Measurements from ENCODE around the gene COTL1.

COTL1 gene

DNA sequence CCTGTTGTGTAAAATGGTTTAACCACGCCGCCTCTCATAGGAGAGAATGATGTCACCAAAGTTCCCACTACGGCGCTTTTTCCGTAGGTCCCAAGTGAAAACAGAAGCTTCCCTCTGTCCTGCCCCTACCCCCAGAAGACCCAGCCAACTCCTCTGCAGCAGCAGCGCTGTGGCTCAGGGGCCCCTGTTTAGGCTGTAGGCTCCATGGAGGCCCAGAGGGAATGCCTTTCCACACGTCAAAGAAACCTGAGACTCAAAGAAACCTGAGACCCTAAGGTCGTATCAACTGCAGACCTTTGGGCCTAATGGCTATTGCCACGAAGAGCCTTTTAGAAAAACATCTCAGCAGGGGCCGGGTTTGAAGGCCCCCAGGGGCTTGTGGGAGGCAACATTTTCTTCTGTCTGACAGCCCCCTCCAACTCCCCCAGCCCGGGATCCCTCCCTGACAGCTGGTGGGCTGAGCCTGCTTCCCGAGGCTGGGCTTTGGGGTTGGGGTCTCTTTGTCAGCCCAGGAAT is 70.3 kb downstream of the COTL1 start:
- no peak for FAIRE-seq

GRCh38 chr16:84546669-84547545 is 71.0 kb downstream of the COTL1 start:
- no peak for FAIRE-seq

DNA sequence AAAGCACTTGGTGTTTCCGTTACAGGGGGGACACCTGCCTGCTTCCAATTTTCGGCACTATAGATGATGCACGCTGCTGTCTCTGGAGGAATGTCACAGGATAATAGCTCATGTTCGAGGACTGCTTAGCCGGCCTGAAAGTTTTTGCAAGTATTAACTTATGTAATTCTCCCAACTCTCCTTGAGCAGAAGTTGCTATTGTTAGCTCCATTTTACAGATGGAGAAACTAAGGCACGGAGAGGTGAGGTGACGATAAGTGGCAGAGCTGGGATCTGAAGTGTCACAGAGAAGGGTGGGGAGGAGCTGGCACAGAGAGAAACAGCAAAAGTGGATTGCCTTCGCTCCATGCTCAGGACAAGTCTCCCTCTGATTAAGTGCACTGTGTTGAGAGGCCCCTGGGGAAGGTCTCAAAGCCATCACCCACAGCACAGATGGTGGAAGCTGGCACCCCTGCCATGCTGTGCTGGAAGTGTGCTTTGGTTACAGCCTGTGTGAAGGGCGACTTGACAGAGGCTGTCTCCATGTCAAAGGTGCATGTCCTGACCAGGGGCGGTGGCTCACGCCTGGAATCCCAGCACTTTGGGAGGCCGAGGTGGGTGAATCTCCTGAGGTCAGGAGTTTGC is 72.7 kb downstream of the COTL1 start:
- FAIRE-seq, result no peak

GRCh38 chr16:84544031-84544773 is 73.7 kb downstream of the COTL1 start:
- no peak for FAIRE-seq

DNA sequence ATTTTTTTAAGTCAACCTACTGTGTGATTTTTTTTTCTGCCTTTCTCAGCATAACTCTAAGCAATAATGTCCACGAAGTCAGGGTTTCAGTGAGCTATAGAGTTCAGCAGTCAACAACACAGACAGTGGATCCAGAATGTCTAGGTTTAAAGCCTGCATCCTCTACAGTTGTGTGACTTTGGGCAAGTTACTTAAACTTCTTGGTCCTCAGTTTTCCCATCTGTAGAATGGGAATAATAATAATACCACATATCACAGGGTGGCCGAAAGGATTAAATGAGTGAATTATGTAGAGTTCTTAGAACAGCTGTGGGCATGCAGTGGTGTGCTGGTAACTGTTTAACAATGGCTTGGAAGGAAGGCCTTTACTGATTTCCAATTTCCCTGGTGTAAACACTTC is 74.6 kb downstream of the COTL1 start:
- no peak for FAIRE-seq

DNA sequence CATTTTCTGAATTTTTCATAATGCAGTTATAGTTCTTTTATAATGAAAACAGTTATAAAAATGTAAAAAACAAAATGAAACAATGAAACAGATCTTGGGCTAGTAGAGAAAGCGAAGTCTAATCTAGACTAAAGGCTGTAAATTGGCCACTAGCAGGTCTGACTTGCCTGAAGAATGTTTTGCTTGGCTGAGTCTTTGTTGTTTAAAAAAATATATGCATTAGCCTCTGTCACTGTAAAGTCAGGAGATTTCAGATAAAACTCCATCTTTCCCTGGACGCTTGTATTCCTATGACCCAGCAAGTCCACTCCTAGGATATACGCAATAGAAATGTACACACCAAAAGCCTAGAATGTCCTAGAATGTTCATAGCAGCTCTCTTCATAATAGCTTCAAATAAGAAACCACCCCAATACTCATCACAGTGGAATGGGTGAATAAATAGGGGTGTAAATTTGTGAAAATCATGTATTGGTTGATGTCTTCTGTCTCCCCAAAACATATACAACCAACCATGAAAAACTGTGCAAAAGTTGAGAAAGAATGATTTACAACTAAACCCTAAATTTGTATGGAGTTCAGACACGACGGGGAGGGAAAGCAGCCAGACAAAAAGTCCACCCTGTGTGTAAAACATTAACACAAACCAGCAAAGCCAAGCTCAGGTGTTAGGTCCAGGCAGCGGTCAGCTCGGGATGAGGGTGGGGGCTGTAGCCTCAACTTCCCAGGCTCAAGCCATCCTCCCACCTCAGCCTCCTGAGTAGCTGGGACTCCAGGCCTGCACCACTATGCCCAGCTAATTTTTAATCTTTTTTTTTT is 75.7 kb downstream of the COTL1 start:
- no peak for FAIRE-seq

DNA sequence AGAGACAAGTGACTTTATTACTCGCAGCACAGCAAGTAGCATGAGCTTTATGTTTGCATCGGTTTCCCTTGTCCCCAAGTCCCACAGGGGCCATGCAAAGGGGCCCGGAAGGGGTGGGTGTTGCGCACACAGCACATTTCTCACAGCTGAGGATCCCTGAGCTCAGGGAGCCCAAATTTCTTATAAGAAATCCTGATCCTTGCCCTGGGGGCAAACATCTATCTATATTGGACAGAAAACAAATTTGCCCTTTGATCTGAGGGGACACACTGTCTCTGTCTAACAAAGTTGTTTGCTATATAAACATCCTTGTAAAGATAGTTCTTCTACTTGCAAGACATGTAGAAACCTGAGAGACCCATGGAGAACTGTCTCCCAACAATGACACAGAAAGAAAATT is 77.7 kb downstream of the COTL1 start:
- no peak for FAIRE-seq

DNA sequence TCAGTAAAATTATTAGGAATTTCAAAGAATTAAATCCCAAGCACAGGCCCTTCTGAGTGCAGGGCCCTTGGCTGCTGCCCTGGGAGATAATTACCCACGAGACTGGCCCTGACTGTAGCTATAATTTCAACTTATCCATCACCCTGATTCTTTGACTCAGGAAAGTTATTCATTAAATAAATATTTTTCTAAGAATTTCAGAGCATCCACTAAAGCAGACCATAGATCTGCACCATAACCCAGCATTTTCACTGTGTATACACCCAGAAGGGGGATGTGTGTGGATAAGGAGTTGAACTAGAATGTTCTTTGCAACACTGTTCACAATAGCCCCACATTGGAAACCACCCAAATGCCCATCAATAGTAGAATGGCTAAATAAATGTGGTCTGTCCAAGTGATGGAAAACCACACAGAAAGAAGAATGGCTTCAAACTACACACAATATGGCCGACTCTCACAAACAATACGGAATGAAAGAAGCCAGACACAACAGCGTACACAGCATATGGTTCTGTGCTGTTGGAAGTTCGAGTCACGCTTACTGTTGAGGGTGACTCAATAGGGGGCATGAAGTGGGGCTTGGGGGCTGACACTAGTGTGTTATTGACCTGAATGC is 79.5 kb downstream of the COTL1 start:
- no peak for FAIRE-seq

- no peak for FAIRE-seq
Measured at GRCh38 chr16:84537491-84538151, 80.3 kb downstream of the COTL1 start.

DNA sequence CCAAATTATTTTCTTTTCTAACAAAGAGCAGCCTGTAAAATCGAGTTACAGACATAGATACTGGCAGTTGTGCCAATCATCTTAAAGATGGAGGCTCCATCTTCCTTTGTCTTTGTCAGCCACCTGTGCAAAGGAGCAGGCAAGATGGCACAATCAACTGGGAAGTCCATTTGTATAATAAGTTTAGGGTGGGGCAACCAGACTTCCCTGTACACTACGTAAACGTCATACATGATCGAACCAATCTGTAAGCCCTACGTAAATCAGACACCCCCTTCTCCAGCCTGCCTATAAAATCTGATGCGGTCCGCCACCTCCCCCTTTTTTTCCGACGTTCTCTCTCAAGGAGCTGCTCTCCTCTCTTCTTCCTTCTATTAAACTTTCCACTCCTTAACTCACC is 82.0 kb downstream of the COTL1 start:
- no peak for FAIRE-seq

GRCh38 chr16:84535408-84535807 is 82.5 kb downstream of the COTL1 start:
- no peak for FAIRE-seq

GRCh38 chr16:84534815-84535214 is 83.1 kb downstream of the COTL1 start:
- no peak for FAIRE-seq

GRCh38 chr16:84532855-84533486 is 84.9 kb downstream of the COTL1 start:
- no peak for FAIRE-seq

GRCh38 chr16:84532291-84532724 is 85.6 kb downstream of the COTL1 start:
- no peak for FAIRE-seq

DNA sequence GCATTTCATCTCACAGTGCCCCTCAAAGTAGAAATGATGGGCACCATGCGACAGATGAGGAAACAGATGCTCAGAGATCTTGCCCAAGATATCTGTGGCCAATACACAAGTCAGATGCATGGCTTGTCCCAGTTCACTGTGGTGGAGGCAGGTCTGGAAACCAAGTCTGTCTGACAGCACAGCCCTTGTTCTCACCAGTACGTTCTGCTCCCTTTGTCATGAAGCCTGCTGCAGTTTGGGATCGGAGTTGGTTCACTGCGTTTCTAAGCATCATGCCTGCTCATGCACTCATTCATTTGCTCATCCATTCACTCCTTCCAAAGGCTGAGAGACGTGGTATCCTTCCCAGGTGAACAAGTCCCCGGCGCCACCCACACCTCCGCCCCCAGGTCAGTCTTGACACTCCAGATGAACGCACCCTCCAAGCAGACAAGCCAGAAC is 86.2 kb downstream of the COTL1 start:
- no peak for FAIRE-seq

- no peak for FAIRE-seq
Measured at GRCh38 chr16:84530590-84530989, 87.3 kb downstream of the COTL1 start.

DNA sequence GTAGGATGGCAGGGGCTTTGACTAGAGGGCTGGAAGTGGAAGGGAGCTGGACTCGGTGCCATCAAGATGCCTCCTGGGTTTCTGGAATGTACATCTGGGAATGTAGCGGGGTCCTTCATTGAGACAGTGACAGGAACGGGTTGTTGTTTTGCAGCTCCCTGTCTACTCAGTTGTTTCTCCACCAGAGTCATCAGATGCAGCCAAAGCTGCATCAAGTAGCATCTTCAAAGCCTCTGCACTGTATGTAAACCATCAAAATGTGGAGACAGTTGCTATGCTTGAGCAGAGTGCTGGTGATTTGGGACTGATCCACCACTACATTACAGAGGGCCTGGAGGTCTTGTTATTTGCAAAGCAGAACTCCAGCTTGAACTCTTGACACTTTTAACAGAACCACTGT is 88.3 kb downstream of the COTL1 start:
- no peak for FAIRE-seq

GRCh38 chr16:84528322-84528721 is 89.6 kb downstream of the COTL1 start:
- FAIRE-seq, result no peak

- FAIRE-seq, result no peak
Measured at GRCh38 chr16:84527532-84528269, 90.2 kb downstream of the COTL1 start.
